Stimulated activated CD4-positive, alpha-beta T cell treated with anti-CD3 and anti-CD28 coated beads, Interleukin-2, amount 100 ng/mL, for 48 hours (primary cell): ENCODE results near the gene SLC30A2.

Source experiments
- DNase-seq, 2 donors: peaks; one replicate each; pipeline ENCODE4 v3.0.0-alpha.2; 2020

The SLC30A2 gene

DNA sequence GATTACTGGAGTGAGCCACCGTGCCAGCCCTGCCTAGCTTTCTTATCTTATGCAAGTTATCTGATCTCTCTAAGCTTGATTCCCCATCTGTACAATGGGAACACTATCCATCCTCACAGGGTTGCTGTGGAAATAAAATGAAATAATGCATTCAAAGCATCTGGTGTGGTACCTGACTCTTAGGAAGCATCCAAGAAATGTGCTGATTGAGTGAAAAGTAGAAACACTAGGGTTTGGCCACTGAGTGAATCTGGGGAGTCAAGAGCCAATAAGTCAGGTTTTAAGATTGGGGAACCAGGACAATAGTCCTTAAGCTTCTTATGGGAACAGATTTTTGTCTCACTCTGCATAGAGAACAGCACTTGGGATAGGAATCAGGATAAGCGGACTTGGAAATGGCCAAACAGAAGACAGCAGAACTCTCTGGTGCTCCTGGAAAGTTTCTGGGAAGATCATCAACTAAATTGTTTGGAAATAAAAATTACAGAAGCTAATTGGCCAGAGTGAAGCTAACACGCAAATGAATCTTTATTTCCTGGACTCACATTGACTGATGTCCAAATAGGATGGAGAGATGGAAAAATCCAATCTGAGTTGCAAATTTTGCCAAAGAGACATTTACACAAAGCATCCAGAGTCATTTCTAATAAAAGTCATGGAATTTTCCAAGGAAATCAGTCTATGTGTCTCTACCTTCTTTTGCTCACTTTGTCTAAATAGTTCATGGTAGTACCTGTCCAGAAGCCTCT lies 51.3 kb downstream of the SLC30A2 start:
- DNase-seq, result no peak

DNA sequence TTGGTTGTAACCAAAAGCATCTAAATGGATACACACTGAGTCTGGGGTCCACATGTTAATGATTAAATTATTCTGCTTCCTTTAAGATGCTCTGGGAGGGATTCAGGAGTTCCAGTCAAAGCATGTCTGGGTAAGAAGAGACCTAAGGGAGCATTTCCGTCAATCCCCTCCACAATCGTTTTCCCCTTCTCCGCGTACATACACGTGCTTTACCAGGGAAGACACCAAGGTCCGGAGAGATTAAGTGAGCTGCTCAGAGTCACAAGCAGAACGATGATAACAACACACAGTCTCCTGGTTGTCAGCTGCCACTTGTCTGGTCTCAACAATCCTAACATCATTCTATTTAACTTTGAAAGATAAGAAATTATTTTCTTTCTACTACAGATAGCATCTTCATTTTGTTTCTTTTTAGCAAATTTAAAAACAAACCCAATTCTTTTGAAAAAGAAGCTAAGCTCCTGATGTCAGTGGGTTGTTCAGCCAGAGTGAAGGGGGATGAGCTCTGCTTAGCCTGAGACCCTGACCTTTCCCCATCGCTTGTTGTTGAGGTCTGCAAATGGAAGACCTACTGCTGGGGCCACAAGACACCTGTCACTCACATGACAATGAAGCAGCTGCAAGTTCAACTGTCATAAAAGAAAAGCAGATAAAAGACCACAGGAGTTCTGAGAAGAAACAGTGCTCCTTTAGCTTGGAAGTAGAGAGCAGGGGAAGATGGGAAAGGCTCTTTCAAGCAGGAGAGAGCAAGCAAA lies 52.5 kb downstream of the SLC30A2 start:
- DNase-seq, result no peak

- DNase-seq, result no peak
Measured at GRCh38 chr1:25992689-25993171, 53.2 kb downstream of the SLC30A2 start.

GRCh38 chr1:25991937-25992688 lies 53.8 kb downstream of the SLC30A2 start:
- no peak for DNase-seq

DNA sequence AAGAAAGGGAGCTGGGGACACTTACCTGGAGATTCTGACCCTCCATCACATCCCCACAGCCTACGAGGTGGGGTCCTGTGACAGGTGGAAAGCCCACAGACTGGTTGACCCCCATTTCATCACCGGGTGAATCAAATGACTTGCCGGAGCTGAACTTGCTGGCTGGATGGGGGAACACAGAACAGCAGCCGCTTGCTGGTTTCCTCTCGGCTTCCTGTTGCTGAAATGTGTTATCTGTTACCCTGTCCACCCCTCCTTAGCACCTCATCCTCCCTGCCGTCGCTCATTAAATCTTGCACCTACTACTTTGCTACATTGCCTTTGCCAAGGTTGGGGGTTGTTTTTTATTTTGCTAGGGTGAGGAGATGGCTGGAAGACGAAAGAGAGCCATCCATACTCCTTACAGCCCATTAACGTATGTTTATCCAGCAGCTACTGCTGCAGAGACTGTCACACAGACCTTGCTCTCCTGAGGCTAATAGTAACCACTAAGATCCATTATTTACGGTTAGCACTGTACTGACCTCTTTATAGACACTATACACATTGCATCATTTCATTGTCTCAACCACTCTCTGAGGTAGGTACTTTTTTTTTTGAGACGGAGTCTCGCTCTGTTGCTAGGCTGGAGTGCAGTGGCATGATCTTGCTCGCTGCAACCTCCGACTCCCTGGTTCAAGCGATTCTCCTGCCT lies 55.1 kb downstream of the SLC30A2 start:
- DNase-seq, result no peak

- DNase-seq, result no peak
Measured at GRCh38 chr1:25990251-25990650, 55.7 kb downstream of the SLC30A2 start.

DNA sequence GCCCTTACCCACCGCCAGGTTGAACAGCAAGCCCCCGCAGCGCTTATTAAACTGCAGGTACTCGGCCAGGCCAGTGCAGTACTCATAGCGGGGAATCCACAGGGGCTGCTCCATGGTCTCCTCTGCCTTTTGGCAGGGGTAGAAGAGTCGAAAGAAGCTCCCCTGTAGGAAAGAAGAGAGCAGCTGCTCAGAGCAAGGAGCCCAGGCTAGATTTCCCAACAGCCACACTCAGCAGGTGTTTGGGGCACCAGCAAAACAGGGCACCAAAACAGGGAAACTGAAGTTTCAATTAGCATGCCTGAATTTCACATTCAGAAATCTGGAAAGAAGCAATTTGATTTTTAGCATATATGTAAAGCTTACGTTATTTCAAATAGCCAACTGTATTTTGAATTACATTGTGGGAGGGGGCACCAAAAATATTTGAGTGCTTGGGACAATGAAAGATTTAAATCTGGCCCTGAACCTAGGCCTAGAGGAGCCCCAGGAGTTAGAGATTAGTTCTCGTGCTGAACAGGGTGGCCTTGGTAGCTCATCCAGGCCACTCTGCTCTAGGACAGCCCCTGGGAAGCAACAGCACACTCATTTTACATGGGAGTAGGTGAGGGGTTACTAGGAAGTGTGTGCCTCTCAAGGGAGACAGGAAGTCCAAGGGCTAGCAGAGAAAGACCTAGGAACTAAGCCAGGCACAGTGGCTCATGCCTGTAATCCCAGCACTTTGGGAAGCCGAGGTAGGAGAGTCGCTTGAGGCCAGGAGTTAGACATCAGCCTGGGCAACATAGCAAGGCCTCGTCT lies 56.3 kb downstream of the SLC30A2 start:
- DNase-seq, result no peak

DNA sequence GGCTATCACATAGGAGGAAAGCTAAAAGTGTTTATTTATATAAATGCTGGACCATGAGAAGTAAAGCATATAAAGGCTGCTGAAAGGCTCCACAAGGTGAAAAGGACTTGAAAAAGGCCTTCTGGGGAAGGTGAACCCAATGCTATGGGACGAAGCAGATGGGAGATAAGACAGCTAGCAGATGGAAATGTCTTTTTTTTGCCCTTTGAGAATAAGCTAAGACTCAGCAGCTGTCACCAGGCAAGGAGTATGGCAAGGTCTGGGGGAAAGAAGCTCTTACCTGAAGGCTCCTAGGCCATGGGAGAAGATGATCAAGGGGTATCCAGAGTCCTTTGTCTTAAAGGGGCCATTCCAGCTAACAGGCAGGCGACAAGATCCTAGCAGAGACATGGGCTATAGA lies 58.0 kb downstream of the SLC30A2 start:
- no peak for DNase-seq
